Measurements from ENCODE around the gene OXT. TPM values are rescaled to one million over a fixed set of nuclear protein-coding genes. Genes with fewer than 3 reads are reported as not detected.
"Not testable (repeated sequence)": the region's sequence is repeated elsewhere in the genome, so short reads cannot be mapped to it uniquely, and the experiment has no call there.

The OXT gene
- total RNA-seq, 1 experiment from 2014 or later = not detected

- DNase-seq (ENCODE audit: low read depth) = no peak
These were observed 23.7 kb upstream of the OXT start for GRCh38 chr20:3047486-3048419.

- no peak for DNase-seq (ENCODE audit: low read depth)
These were observed 19.9 kb upstream of the OXT start for GRCh38 chr20:3051385-3052019.

GRCh38 chr20:3059489-3059888 is 11.9 kb upstream of the OXT start:
- DNase-seq (ENCODE audit: low read depth) = no peak

GRCh38 chr20:3064119-3064518 is 7.3 kb upstream of the OXT start:
- DNase-seq (ENCODE audit: low read depth) = not testable (repeated sequence)

- DNase-seq (ENCODE audit: low read depth) = peak; percentile 38
These were observed 4.0 kb upstream of the OXT start for GRCh38 chr20:3067139-3068014.

GRCh38 chr20:3068075-3068474 is 3.3 kb upstream of the OXT start:
- DNase-seq (ENCODE audit: low read depth) = peak; percentile 40

- peak; percentile 68 for DNase-seq (ENCODE audit: low read depth)
These were observed 2.2 kb upstream of the OXT start for GRCh38 chr20:3068986-3069900.

GRCh38 chr20:3070725-3071124 is 695 bp upstream of the OXT start:
- DNase-seq (ENCODE audit: low read depth) = no peak

- no peak for DNase-seq (ENCODE audit: low read depth)
These were observed 182 bp upstream of the OXT start for GRCh38 chr20:3071266-3071609.

- no peak for DNase-seq (ENCODE audit: low read depth)
These were observed 1.3 kb downstream of the OXT start for GRCh38 chr20:3072530-3073250.

- DNase-seq (ENCODE audit: low read depth) = not testable (repeated sequence)
These were observed 1.8 kb downstream of the OXT start for GRCh38 chr20:3073251-3073643.

GRCh38 chr20:3074812-3075211 is 3.4 kb downstream of the OXT start:
- no peak for DNase-seq (ENCODE audit: low read depth)

GRCh38 chr20:3075315-3075714 is 3.9 kb downstream of the OXT start:
- DNase-seq (ENCODE audit: low read depth) = not testable (repeated sequence)

GRCh38 chr20:3077618-3078134 is 6.3 kb downstream of the OXT start:
- DNase-seq (ENCODE audit: low read depth) = peak; percentile 29

- DNase-seq (ENCODE audit: low read depth) = peak; percentile 83
These were observed 9.5 kb downstream of the OXT start for GRCh38 chr20:3080939-3081388.

- no peak for DNase-seq (ENCODE audit: low read depth)
These were observed 10.2 kb downstream of the OXT start for GRCh38 chr20:3081641-3082040.

- DNase-seq (ENCODE audit: low read depth) = no peak
These were observed 11.0 kb downstream of the OXT start for GRCh38 chr20:3082306-3082951.

- no peak for DNase-seq (ENCODE audit: low read depth)
These were observed 11.8 kb downstream of the OXT start for GRCh38 chr20:3082955-3083952.
